H1 (cell line): ENCODE results near the gene TMEM253. TPM values are rescaled to one million over a fixed set of nuclear protein-coding genes. Genes with fewer than 3 reads are reported as not detected.

Experiments
- CTCF ChIA-PET: fragments of 300-600 bp; sonication (Branson Sonifier 250); formaldehyde crosslinking; loops from one replicate; lab custom pipeline; 2021; ENCODE audit not compliant: partially characterized antibody; lab: Charles Lee
- POLR2A ChIA-PET: fragments of 300-600 bp; sonication (Branson Sonifier 250); formaldehyde crosslinking; loops from one replicate; lab custom pipeline; 2021; ENCODE audit warnings: inconsistent platforms; ENCODE audit not compliant: partially characterized antibody; lab: Charles Lee
- DNase-seq, 2 experiments: peaks; one replicate each; pipeline versions ENCODE4 v3.0.0 to v3.0.0-alpha.2; 2010 to 2022; ENCODE audit warnings: low spot score in 2 of 2, low read depth in 1 of 2, mixed read lengths in 1 of 2
- FAIRE-seq: peaks from 2 replicates; lab custom pipeline; 2011; peaks lifted over from hg19 to GRCh38; lab: Jason Lieb, UNC
- H2AFZ ChIP-seq: 2 replicates; pipeline ENCODE4 v1.8.1; 2012; ENCODE audit warnings: low read length, inconsistent platforms
- H2AK5ac ChIP-seq: 2 replicates; pipeline ENCODE4 v1.6.1; 2013; ENCODE audit warnings: low read depth, low read length
- H2BK120ac ChIP-seq: replicated peaks from 2 replicates; pipeline ENCODE3; 2013; ENCODE audit warnings: low read depth, low read length, inconsistent platforms
- H2BK12ac ChIP-seq: 2 replicates; pipeline ENCODE4 v1.6.1; 2013; ENCODE audit warnings: low read depth, low read length
- H2BK15ac ChIP-seq: 2 replicates; pipeline ENCODE4 v1.6.1; 2013; ENCODE audit warnings: low read length
- H2BK20ac ChIP-seq: 2 replicates; pipeline ENCODE4 v1.6.1; 2013; ENCODE audit warnings: low read length
- H2BK5ac ChIP-seq: 2 replicates; pipeline ENCODE4 v1.6.1; 2013; ENCODE audit warnings: low read depth, low read length
- H3K14ac ChIP-seq: 2 replicates; pipeline ENCODE4 v1.6.1; 2013; ENCODE audit warnings: inconsistent platforms; ENCODE audit not compliant: insufficient read length
- H3K18ac ChIP-seq: 2 replicates; pipeline ENCODE4 v1.6.1; 2013; ENCODE audit warnings: low read length; ENCODE audit errors: extremely low read depth
- H3K23ac ChIP-seq: 2 replicates; pipeline ENCODE4 v1.6.1; 2013; ENCODE audit warnings: inconsistent platforms; ENCODE audit not compliant: insufficient read length
- H3K23me2 ChIP-seq: 2 replicates; pipeline ENCODE4 v1.6.1; 2013; ENCODE audit warnings: low read depth, low read length
- H3K27ac ChIP-seq: 2 replicates; pipeline ENCODE4 v1.6.1; 2011; ENCODE audit warnings: low read depth, low read length, inconsistent platforms
- H3K27me3 ChIP-seq, 4 experiments: replicated peaks in 1 of 4; 1 replicate in 1 of 4; 2 replicates in 3 of 4; pipeline versions ENCODE4 v1.6.1 to v1.8.1; 2011 to 2013; ENCODE audit warnings: low read length in 3 of 4, mild to moderate bottlenecking in 3 of 4, inconsistent platforms in 2 of 4, mixed read lengths in 2 of 4, moderate library complexity in 1 of 4; ENCODE audit not compliant: control insufficient read depth in 3 of 4, insufficient read depth in 3 of 4; ENCODE audit errors: extremely low read depth in 1 of 4
- H3K36me3 ChIP-seq, 4 experiments: 2 replicates each; pipeline versions ENCODE4 v1.6.1 to v1.8.1; 2011 to 2013; ENCODE audit warnings: mild to moderate bottlenecking in 4 of 4, low read length in 3 of 4, moderate library complexity in 2 of 4, control low read depth in 1 of 4, inconsistent platforms in 1 of 4; ENCODE audit not compliant: insufficient read depth in 4 of 4, control insufficient read depth in 2 of 4
- H3K4ac ChIP-seq: replicated peaks from 2 replicates; pipeline ENCODE3; 2013; ENCODE audit warnings: low read length, low read depth, mixed read lengths, inconsistent platforms; ENCODE audit not compliant: insufficient read length
- H3K4me1 ChIP-seq, 4 experiments: replicated peaks in 1 of 4; 1 replicate in 1 of 4; 2 replicates in 3 of 4; pipeline versions ENCODE4 v1.6.1 to v1.8.1; 2011 to 2013; ENCODE audit warnings: low read length in 3 of 4, inconsistent platforms in 2 of 4, mixed read lengths in 1 of 4; ENCODE audit not compliant: insufficient read depth in 4 of 4, control insufficient read depth in 3 of 4
- H3K4me2 ChIP-seq, 2 experiments: 2 replicates each; pipeline versions ENCODE4 v1.6.1 to v1.8.1; 2011 to 2013; ENCODE audit warnings: low read depth in 2 of 2, low read length in 2 of 2, control low read depth in 1 of 2, inconsistent platforms in 1 of 2, mild to moderate bottlenecking in 1 of 2; ENCODE audit not compliant: insufficient read depth in 1 of 2
- H3K4me3 ChIP-seq, 4 experiments: fragments of 200-600, 300-600 bp in 1 of 4; sonication (generic), shearing (Covaris generic), sonication (Bioruptor Twin) in 1 of 4; 2 replicates each; pipeline versions ENCODE4 v1.5.1 to v1.8.1; 2011 to 2016; ENCODE audit warnings: low read length in 4 of 4, low read depth in 3 of 4, control low read depth in 2 of 4, inconsistent platforms in 2 of 4, mild to moderate bottlenecking in 2 of 4, mixed read lengths in 1 of 4, moderate library complexity in 1 of 4; ENCODE audit not compliant: insufficient read depth in 2 of 4; ENCODE audit errors: extremely low read depth in 1 of 4
- H3K56ac ChIP-seq: replicated peaks from 2 replicates; pipeline ENCODE3; 2013; ENCODE audit warnings: low read depth, mild to moderate bottlenecking, mixed read lengths, low read length, inconsistent platforms; ENCODE audit not compliant: insufficient read length
- H3K79me1 ChIP-seq: 2 replicates; pipeline ENCODE4 v1.6.1; 2013; ENCODE audit warnings: low read depth, low read length, control low read depth
- H3K79me2 ChIP-seq, 2 experiments: 2 replicates each; pipeline versions ENCODE4 v1.6.1 to v1.8.1; 2012 to 2013; ENCODE audit warnings: low read length in 2 of 2, mild to moderate bottlenecking in 2 of 2, inconsistent platforms in 1 of 2; ENCODE audit not compliant: insufficient read depth in 2 of 2, control insufficient read depth in 1 of 2
- H3K9ac ChIP-seq, 4 experiments: replicated peaks in 1 of 4; 1 replicate in 1 of 4; 2 replicates in 3 of 4; pipeline versions ENCODE4 v1.6.1 to v1.8.1; 2011 to 2013; ENCODE audit warnings: low read depth in 3 of 4, low read length in 3 of 4, control low read depth in 2 of 4, mild to moderate bottlenecking in 2 of 4, moderate library complexity in 2 of 4, inconsistent platforms in 1 of 4; ENCODE audit errors: extremely low read depth in 1 of 4
- H3K9me3 ChIP-seq, 2 experiments: 2 replicates each; pipeline versions ENCODE4 v1.6.1 to v1.8.1; 2012 to 2013; ENCODE audit warnings: mild to moderate bottlenecking in 2 of 2, moderate library complexity in 2 of 2, control low read depth in 1 of 2, inconsistent platforms in 1 of 2, low read depth in 1 of 2, low read length in 1 of 2, mixed read lengths in 1 of 2; ENCODE audit not compliant: insufficient read depth in 2 of 2
- H4K20me1 ChIP-seq, 2 experiments: replicated peaks in 1 of 2; 2 replicates each; pipeline versions ENCODE3 to v1.8.1; 2011 to 2013; ENCODE audit warnings: inconsistent platforms in 2 of 2, low read length in 2 of 2, mild to moderate bottlenecking in 1 of 2; ENCODE audit not compliant: insufficient read depth in 2 of 2, control insufficient read depth in 1 of 2
- H4K5ac ChIP-seq: 2 replicates; pipeline ENCODE4 v1.6.1; 2013; ENCODE audit warnings: low read length, low read depth, mixed read lengths, inconsistent platforms; ENCODE audit not compliant: insufficient read length
- H4K8ac ChIP-seq: 2 replicates; pipeline ENCODE4 v1.8.0; 2013; ENCODE audit warnings: mild to moderate bottlenecking, moderate library complexity, low read length, inconsistent platforms; ENCODE audit not compliant: insufficient read depth; ENCODE audit errors: extremely low read depth
- H4K91ac ChIP-seq: replicated peaks from 2 replicates; pipeline ENCODE3; 2013; ENCODE audit warnings: low read length, mixed read lengths, inconsistent platforms; ENCODE audit not compliant: insufficient read length
- CBX8 ChIP-seq: fragments of 300-800, 300-1000 bp; sonication (generic); IDR thresholded peaks from 2 replicates; pipeline ENCODE4 v1.7.1; 2016; ENCODE audit warnings: low read depth, low read length, borderline replicate concordance
- CREB1 ChIP-seq: IDR thresholded peaks from 2 replicates; pipeline ENCODE4 v1.6.1; 2012; ENCODE audit warnings: inconsistent platforms
- HDAC2 ChIP-seq, 2 experiments: fragments of 300-600 bp in 1 of 2; sonication (generic) in 1 of 2; IDR thresholded peaks; 2 replicates each; pipeline ENCODE4 v1.6.1; 2011 to 2012; ENCODE audit warnings: low read depth in 2 of 2, low read length in 2 of 2, mild to moderate bottlenecking in 2 of 2, moderate library complexity in 2 of 2, borderline replicate concordance in 1 of 2, inconsistent platforms in 1 of 2
- JUN ChIP-seq: IDR thresholded peaks from 2 replicates; pipeline ENCODE4 v1.6.1; 2011; ENCODE audit warnings: low read depth, mild to moderate bottlenecking, improper control_type of control experiment, low read length
- JUND ChIP-seq: IDR thresholded peaks from 2 replicates; pipeline ENCODE4 v1.6.1; 2011; ENCODE audit warnings: mild to moderate bottlenecking, improper control_type of control experiment, low read length
- MAFK ChIP-seq: IDR thresholded peaks from 2 replicates; pipeline ENCODE4 v1.6.1; 2012; ENCODE audit warnings: low read depth, mild to moderate bottlenecking, improper control_type of control experiment, low read length
- NANOG ChIP-seq: IDR thresholded peaks from 2 replicates; pipeline ENCODE4 v1.6.1; 2011; ENCODE audit warnings: low read length, low read depth, mild to moderate bottlenecking, inconsistent platforms; ENCODE audit not compliant: insufficient read depth, poor library complexity, severe bottlenecking
- POLR2A ChIP-seq, 2 experiments: IDR thresholded peaks; 1 replicate in 1 of 2; 2 replicates in 1 of 2; pipeline ENCODE4 v1.6.1; 2011; ENCODE audit warnings: low read depth in 2 of 2, low read length in 2 of 2, mild to moderate bottlenecking in 2 of 2; ENCODE audit errors: control extremely low read depth in 1 of 2
- SRF ChIP-seq: IDR thresholded peaks from 2 replicates; pipeline ENCODE4 v1.6.1; 2011; ENCODE audit warnings: mild to moderate bottlenecking, low read depth, low read length, moderate library complexity
- TAF7 ChIP-seq: optimal IDR thresholded peaks from 2 replicates; pipeline ENCODE3; 2011; ENCODE audit warnings: low read depth, mild to moderate bottlenecking, inconsistent platforms, low read length, moderate library complexity, borderline replicate concordance
- YY1 ChIP-seq: IDR thresholded peaks from 2 replicates; pipeline ENCODE4 v1.6.1; 2011; ENCODE audit warnings: low read depth, mild to moderate bottlenecking, low read length
- WGBS, 2 experiments: shearing (Covaris generic) in 1 of 2; methylation state at CpG; one replicate each; pipeline versions ENCODE4 v1.1.6 to v1.1.7; 2013 to 2015; ENCODE audit warnings: low lambda C conversion rate in 2 of 2, mixed read lengths in 2 of 2, inconsistent platforms in 1 of 2, low coverage in 1 of 2, missing lambda C conversion rate in 1 of 2; ENCODE audit not compliant: insufficient replicate concordance in 2 of 2, insufficient coverage in 1 of 2, insufficient read length in 1 of 2; ENCODE audit errors: extremely low coverage in 1 of 2, missing lambda C conversion rate in 1 of 2; 5-methylcytosine and 5-hydroxymethylcytosine counted together
- polyA plus RNA-seq, 7 experiments: library from polyadenylated mRNA; depleted of rRNA in 3 of 7; stranded (reverse) in 5 of 7; unstranded in 2 of 7; fragments of >200 nt in 5 of 7; fragments of 200-250 nt in 2 of 7; gene quantifications; 1 replicate in 5 of 7; 2 replicates in 1 of 7; 4 replicates in 1 of 7; pipeline versions ENCODE4 v1.2.1 to v1.2.3, GENCODE V29; 2011 to 2013; ENCODE audit warnings: missing spikeins in 2 of 7, mixed read lengths in 2 of 7
- total RNA-seq: library from RNA; stranded (reverse); fragmentation: NEBNext Ultra II Directional; extraction: Animal tissue kit (Norgen Biotek cat#: 25700); gene quantifications from 2 replicates; pipeline ENCODE4 v1.2.1, GENCODE V29; 2021
- TF ChIP-seq, protein P1 (sequence below): IDR thresholded peaks from 2 replicates; pipeline ENCODE4 v1.6.1; 2012; ENCODE audit warnings: low read length, inconsistent platforms

Gene TMEM253
- total and polyA plus RNA-seq, 2 of the 8 experiments (the other 6 are each of a cell fraction or from before 2014, with no cell fraction given) = 1.9 to 2.2 TPM

DNA sequence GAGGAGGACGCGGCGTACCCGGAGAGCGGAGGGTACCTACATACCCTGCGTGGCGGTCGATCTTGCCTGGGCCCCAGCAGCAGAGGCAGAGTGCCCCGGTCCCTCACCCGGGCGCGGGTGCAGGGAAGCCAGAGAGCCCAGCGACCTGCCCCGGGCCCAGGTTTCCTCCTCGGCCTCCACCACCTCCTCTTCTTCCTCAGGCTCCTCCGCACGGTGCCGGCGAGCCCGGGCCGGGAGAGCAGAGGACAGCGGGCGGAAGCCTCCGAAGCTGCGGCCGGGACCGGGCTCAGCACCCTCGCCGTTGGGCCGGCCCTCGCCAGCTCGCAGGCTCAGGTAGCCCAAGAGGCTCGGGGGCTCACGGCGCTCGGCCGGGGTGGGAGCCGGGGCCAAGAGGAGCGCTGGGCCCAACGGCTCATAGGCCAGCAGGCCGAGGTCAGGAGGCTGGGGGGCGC is 9.0 kb upstream of the TMEM253 start:
- H3K14ac ChIP-seq = no peak overlapping the region
- no peak overlapping the region for H2AFZ ChIP-seq
- ChIA-PET CTCF (interaction anchor here (0.7 to 7.8 kb wide), 34 partner anchors 8 to 410 kb away, joined by 3 to 239 read pairs (median 6); partner anchors contain the start of genes ARHGEF40, RNASE13, TMEM253 and TPPP2), POLR2A (interaction anchor here (0.8 to 7.8 kb wide), 15 partner anchors 8 to 106 kb away, joined by 3 to 148 read pairs (median 7); partner anchors contain the start of genes ARHGEF40, NDRG2 and TMEM253)
- H3K4ac ChIP-seq = no peak overlapping the region
- peak overlapping the region; percentile 93; the same call in 1 of the 2 replicates for H4K8ac ChIP-seq
- peaks cover 8% of the 10 kb centered on the region for H3K79me1 ChIP-seq
- no peak overlapping the region for H2AK5ac ChIP-seq
- H4K91ac ChIP-seq = no peak overlapping the region
- peaks cover 5% of the 10 kb centered on the region; the same call in 1 of the 2 replicates for H3K23me2 ChIP-seq
- no peak overlapping the region for H3K23ac ChIP-seq
- FAIRE-seq (no peak), DNase-seq (no peak)
- H3K9ac ChIP-seq = no peak overlapping the region
- H2BK5ac ChIP-seq = no peak overlapping the region
- H3K18ac ChIP-seq = 0 out of 2 replicates have a peak overlapping the region, but pooled peaks have one; percentile 21
- no peak overlapping the region for H2BK15ac ChIP-seq
- peaks cover 12 to 15% of the 10 kb centered on the region in 2 experiments for H4K20me1 ChIP-seq
- no peaks in the 10 kb centered on the region for H3K27me3 ChIP-seq
- H3K79me2 ChIP-seq = peaks cover 4 to 25% of the 10 kb centered on the region in 2 experiments; a peak in 3 of 4 replicates
- H2BK120ac ChIP-seq = no peak overlapping the region
- 97% methylated on average over 17 of the region's 42 CpGs; no CpG with 5 or more reads in 1 of the 2 experiments for WGBS, 2 experiments
- H3K9me3 ChIP-seq = no peaks in the 10 kb centered on the region
- no peak overlapping the region for H2BK12ac ChIP-seq
- peaks cover 17 to 45% (median 39%) of the 10 kb centered on the region in 4 experiments for H3K36me3 ChIP-seq
- no peak overlapping the region for H3K4me2 ChIP-seq
- H3K4me3 ChIP-seq = no peak overlapping the region
- peaks cover 20 to 32% (median 23%) of the 10 kb centered on the region in 4 experiments for H3K4me1 ChIP-seq
- H3K56ac ChIP-seq = no peak overlapping the region
- H2BK20ac ChIP-seq = no peak overlapping the region
- no peak overlapping the region for H4K5ac ChIP-seq
- H3K27ac ChIP-seq = peak overlapping the region; percentile 30; the same call in 1 of the 2 replicates
- TF ChIP-seq YY1 (no peak), JUN (no peak), TAF7 (no peak), POLR2A (IDR thresholded peaks at IDR 0.05; ENCODE audit: control extremely low read depth in 1 of 2, low read depth in 2 of 2, low read length in 2 of 2) (no peak), CBX8 (no peak), NANOG (no peak), JUND (no peak), SRF (no peak), CREB1 (no peak), MAFK (no peak), HDAC2 (IDR thresholded peaks at IDR 0.05; ENCODE audit: borderline replicate concordance in 1 of 2, low read depth in 2 of 2, low read length in 2 of 2) (no peak)
- TF ChIP-seq, protein P1, sequence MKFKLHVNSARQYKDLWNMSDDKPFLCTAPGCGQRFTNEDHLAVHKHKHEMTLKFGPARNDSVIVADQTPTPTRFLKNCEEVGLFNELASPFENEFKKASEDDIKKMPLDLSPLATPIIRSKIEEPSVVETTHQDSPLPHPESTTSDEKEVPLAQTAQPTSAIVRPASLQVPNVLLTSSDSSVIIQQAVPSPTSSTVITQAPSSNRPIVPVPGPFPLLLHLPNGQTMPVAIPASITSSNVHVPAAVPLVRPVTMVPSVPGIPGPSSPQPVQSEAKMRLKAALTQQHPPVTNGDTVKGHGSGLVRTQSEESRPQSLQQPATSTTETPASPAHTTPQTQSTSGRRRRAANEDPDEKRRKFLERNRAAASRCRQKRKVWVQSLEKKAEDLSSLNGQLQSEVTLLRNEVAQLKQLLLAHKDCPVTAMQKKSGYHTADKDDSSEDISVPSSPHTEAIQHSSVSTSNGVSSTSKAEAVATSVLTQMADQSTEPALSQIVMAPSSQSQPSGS = no peak
